Measurements from ENCODE around the gene OTOGL. TPM values are rescaled to one million over a fixed set of nuclear protein-coding genes. Genes with fewer than 3 reads are reported as not detected.

The OTOGL gene
- total RNA-seq, 2 experiments from 2014 or later = not detected

DNA sequence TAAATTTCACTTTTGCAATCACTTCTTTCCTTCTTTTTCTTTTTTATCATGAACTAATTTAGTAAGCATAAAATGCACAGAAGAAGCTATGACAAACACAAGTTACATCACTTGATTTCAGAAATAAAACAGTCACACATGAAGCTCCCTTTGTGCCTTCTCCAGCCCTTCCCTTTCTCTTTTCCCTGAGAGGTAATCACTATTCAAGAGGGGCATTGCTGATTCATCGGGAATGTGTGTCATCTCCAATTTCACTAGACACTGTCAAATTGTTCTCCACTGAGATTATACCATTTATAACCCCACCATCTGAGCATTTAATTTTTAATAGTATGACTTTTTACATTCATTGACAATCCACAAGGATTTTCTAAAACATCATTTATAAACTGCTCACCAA lies 253.1 kb downstream of the OTOGL start:
- CTCF ChIA-PET = no interaction called here
- Mint-ChIP-seq H3K27ac (no peak overlapping the region), H3K4me1 (no peaks in the 10 kb centered on the region), H3K9me3 (peaks cover 2% of the 10 kb centered on the region), H3K36me3 (ENCODE audit: low read depth) (no peaks in the 10 kb centered on the region), H3K27me3 (no peaks in the 10 kb centered on the region), H3K4me3 (no peak overlapping the region)
- POLR2A ChIA-PET = no interaction called here
- DNase-seq = no peak

GRCh38 chr12:80353254-80353653 lies 253.9 kb downstream of the OTOGL start:
- no peaks in the 10 kb centered on the region for H3K4me1 Mint-ChIP-seq
- no peak for DNase-seq
- H3K4me3 Mint-ChIP-seq = no peak overlapping the region
- POLR2A ChIA-PET = no interaction called here
- no peaks in the 10 kb centered on the region for H3K36me3 Mint-ChIP-seq (ENCODE audit: low read depth)
- CTCF ChIA-PET = no interaction called here
- H3K27me3 Mint-ChIP-seq = no peaks in the 10 kb centered on the region
- H3K27ac Mint-ChIP-seq = no peak overlapping the region
- H3K9me3 Mint-ChIP-seq = no peaks in the 10 kb centered on the region

DNA sequence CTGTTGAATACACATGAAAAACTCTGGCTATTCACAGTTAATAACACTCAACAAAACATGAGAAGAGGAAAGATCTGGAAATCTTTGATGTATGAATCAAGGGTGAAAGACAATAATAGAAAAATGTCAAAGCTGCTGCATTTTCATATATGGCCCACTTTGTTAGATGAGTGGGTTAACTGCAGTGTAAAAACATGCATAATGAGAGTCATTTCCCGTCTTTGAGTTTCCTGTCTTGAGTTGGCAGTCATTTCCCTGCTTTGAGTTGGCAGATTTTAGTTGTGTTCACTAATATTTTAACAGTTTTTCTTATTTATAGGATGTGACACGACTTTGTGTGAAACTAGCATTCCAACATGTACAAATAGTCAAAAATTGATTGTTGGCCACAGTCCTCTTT lies 256.8 kb downstream of the OTOGL start:
- no peaks in the 10 kb centered on the region for H3K4me1 Mint-ChIP-seq
- no peak for DNase-seq
- no peaks in the 10 kb centered on the region for H3K36me3 Mint-ChIP-seq (ENCODE audit: low read depth)
- ChIA-PET CTCF (no interaction called here), POLR2A (no interaction called here)
- H3K27ac Mint-ChIP-seq = no peak overlapping the region
- H3K4me3 Mint-ChIP-seq = no peak overlapping the region
- H3K27me3 Mint-ChIP-seq = no peaks in the 10 kb centered on the region
- H3K9me3 Mint-ChIP-seq = no peaks in the 10 kb centered on the region

- CTCF ChIA-PET = no interaction called here
- Mint-ChIP-seq H3K36me3 (ENCODE audit: low read depth) (no peaks in the 10 kb centered on the region), H3K27me3 (no peaks in the 10 kb centered on the region)
These were observed 260.4 kb downstream of the OTOGL start for GRCh38 chr12:80359703-80360102.

DNA sequence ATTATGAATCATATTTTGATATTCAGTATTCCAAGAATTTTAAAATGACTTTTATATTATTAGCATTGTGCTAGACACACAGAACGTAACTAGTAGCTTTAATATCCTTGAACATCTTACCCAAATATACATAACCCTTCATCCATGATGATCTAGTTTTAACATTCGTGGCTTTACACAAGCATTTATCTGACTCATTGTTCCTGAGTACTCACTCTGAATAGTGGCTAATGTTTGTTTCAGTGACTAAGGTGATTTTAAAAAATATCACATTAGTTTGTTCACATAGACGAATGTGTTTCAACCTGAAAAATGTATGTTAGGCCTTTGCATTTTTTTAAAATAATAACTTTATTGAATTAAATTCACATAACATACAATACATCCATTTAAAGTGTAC lies 264.7 kb downstream of the OTOGL start:
- no peak overlapping the region for H3K27ac Mint-ChIP-seq
- H3K4me1 Mint-ChIP-seq = no peaks in the 10 kb centered on the region
- H3K4me3 Mint-ChIP-seq = no peak overlapping the region
- DNase-seq = no peak
- ChIA-PET CTCF (no interaction called here), POLR2A (no interaction called here)
- no peaks in the 10 kb centered on the region for H3K36me3 Mint-ChIP-seq (ENCODE audit: low read depth)
- H3K27me3 Mint-ChIP-seq = no peaks in the 10 kb centered on the region
- no peaks in the 10 kb centered on the region for H3K9me3 Mint-ChIP-seq

More at GRCh38 chr12:80359703-80360102, 260.4 kb downstream of the OTOGL start:
- H3K4me1 Mint-ChIP-seq = no peaks in the 10 kb centered on the region
- H3K27ac Mint-ChIP-seq = no peak overlapping the region
- POLR2A ChIA-PET = no interaction called here
- no peak for DNase-seq
- no peak overlapping the region for H3K4me3 Mint-ChIP-seq
- H3K9me3 Mint-ChIP-seq = no peaks in the 10 kb centered on the region

- Mint-ChIP-seq H3K27me3 (no peaks in the 10 kb centered on the region), H3K27ac (no peak overlapping the region), H3K9me3 (no peaks in the 10 kb centered on the region), H3K36me3 (ENCODE audit: low read depth) (no peaks in the 10 kb centered on the region), H3K4me1 (no peaks in the 10 kb centered on the region), H3K4me3 (no peak overlapping the region)
- POLR2A ChIA-PET = no interaction called here
- DNase-seq = no peak
- CTCF ChIA-PET = no interaction called here
These were observed 274.3 kb downstream of the OTOGL start for GRCh38 chr12:80373666-80374065.

- Mint-ChIP-seq H3K9me3 (no peaks in the 10 kb centered on the region), H3K4me3 (no peak overlapping the region), H3K36me3 (ENCODE audit: low read depth) (no peaks in the 10 kb centered on the region), H3K4me1 (no peaks in the 10 kb centered on the region), H3K27me3 (no peaks in the 10 kb centered on the region), H3K27ac (no peak overlapping the region)
- no peak for DNase-seq
- POLR2A ChIA-PET = no interaction called here
- CTCF ChIA-PET = no interaction called here
These were observed 275.3 kb downstream of the OTOGL start for GRCh38 chr12:80374615-80375014.

GRCh38 chr12:80377140-80377794 lies 277.9 kb downstream of the OTOGL start:
- H3K27me3 Mint-ChIP-seq = no peaks in the 10 kb centered on the region
- no peaks in the 10 kb centered on the region for H3K9me3 Mint-ChIP-seq
- no peak overlapping the region for H3K4me3 Mint-ChIP-seq
- POLR2A ChIA-PET = no interaction called here
- no peaks in the 10 kb centered on the region for H3K4me1 Mint-ChIP-seq
- H3K36me3 Mint-ChIP-seq (ENCODE audit: low read depth) = no peaks in the 10 kb centered on the region
- no peak overlapping the region for H3K27ac Mint-ChIP-seq
- no peak for DNase-seq
- CTCF ChIA-PET = no interaction called here

GRCh38 chr12:80381121-80381520 lies 281.8 kb downstream of the OTOGL start:
- no peak overlapping the region for H3K27ac Mint-ChIP-seq
- CTCF ChIA-PET = no interaction called here
- H3K36me3 Mint-ChIP-seq (ENCODE audit: low read depth) = no peaks in the 10 kb centered on the region
- H3K27me3 Mint-ChIP-seq = no peaks in the 10 kb centered on the region
- no peak for DNase-seq
- H3K4me3 Mint-ChIP-seq = no peak overlapping the region
- POLR2A ChIA-PET = no interaction called here
- peaks cover 3% of the 10 kb centered on the region for H3K9me3 Mint-ChIP-seq
- no peaks in the 10 kb centered on the region for H3K4me1 Mint-ChIP-seq

- Mint-ChIP-seq H3K27ac (no peak overlapping the region), H3K4me1 (no peaks in the 10 kb centered on the region), H3K4me3 (no peak overlapping the region), H3K36me3 (ENCODE audit: low read depth) (no peaks in the 10 kb centered on the region), H3K27me3 (no peaks in the 10 kb centered on the region), H3K9me3 (peaks cover 3% of the 10 kb centered on the region)
- ChIA-PET POLR2A (no interaction called here), CTCF (no interaction called here)
- no peak for DNase-seq
These were observed 282.9 kb downstream of the OTOGL start for GRCh38 chr12:80382254-80382653.

GRCh38 chr12:80400571-80400991 lies 301.2 kb downstream of the OTOGL start:
- Mint-ChIP-seq H3K27ac (no peak overlapping the region), H3K4me3 (no peak overlapping the region), H3K4me1 (no peaks in the 10 kb centered on the region), H3K9me3 (peaks cover 7% of the 10 kb centered on the region), H3K27me3 (peaks cover 3% of the 10 kb centered on the region), H3K36me3 (ENCODE audit: low read depth) (no peaks in the 10 kb centered on the region)
- CTCF ChIA-PET = no interaction called here
- no peak for DNase-seq
- POLR2A ChIA-PET = no interaction called here

DNA sequence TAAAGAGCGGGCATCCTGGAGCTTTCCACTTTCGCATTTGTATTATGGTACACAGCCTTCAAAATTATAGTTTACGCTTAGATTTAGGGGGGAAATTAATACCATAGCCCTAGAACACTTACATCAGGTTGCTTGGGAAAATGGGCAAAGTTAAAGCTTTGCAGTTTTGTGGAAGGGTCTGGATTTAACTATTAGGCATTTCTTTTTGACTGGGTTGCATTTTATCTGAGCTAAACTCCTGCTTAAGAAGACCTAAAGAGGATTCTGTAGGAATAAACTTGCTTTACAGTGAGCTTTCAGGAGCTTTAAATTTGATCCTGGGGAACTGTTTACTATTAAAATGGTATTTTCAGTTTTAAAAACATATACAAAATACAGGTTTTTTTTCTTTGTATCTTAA lies 301.9 kb downstream of the OTOGL start:
- Mint-ChIP-seq H3K36me3 (ENCODE audit: low read depth) (no peaks in the 10 kb centered on the region), H3K27ac (no peak overlapping the region), H3K4me1 (no peaks in the 10 kb centered on the region), H3K27me3 (peaks cover 3% of the 10 kb centered on the region), H3K4me3 (no peak overlapping the region), H3K9me3 (peaks cover 7% of the 10 kb centered on the region)
- no peak for DNase-seq
- POLR2A ChIA-PET = no interaction called here
- CTCF ChIA-PET = no interaction called here

DNA sequence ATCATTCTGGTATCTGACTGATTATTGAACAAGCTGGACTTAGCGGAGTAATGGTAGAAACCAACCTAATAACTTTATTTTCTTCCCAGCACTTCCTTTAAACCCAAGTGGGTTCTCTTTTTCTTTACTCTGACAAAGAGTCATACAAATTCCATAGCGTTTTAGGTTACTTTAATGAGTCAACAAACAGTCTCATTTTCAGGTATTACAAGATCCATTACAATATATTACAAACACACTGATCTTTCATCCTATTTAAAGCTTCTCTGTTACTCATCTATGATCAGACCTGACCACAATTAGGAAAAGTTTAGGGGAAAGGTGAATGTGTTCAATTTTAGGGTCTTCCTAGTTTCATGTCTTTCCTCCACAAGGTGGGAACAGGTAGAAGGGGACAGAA lies 305.3 kb downstream of the OTOGL start:
- POLR2A ChIA-PET = no interaction called here
- Mint-ChIP-seq H3K27ac (no peak overlapping the region), H3K36me3 (ENCODE audit: low read depth) (no peaks in the 10 kb centered on the region), H3K9me3 (peaks cover 4% of the 10 kb centered on the region), H3K4me1 (no peaks in the 10 kb centered on the region), H3K4me3 (no peak overlapping the region), H3K27me3 (peaks cover 3% of the 10 kb centered on the region)
- no peak for DNase-seq
- CTCF ChIA-PET = no interaction called here

- H3K36me3 Mint-ChIP-seq (ENCODE audit: low read depth) = no peaks in the 10 kb centered on the region
- H3K27ac Mint-ChIP-seq = no peak overlapping the region
- no peaks in the 10 kb centered on the region for H3K9me3 Mint-ChIP-seq
- H3K4me3 Mint-ChIP-seq = no peak overlapping the region
- ChIA-PET CTCF (no interaction called here), POLR2A (no interaction called here)
- no peak for DNase-seq
- H3K4me1 Mint-ChIP-seq = no peaks in the 10 kb centered on the region
- no peaks in the 10 kb centered on the region for H3K27me3 Mint-ChIP-seq
These were observed 306.9 kb downstream of the OTOGL start for GRCh38 chr12:80406253-80406652.

DNA sequence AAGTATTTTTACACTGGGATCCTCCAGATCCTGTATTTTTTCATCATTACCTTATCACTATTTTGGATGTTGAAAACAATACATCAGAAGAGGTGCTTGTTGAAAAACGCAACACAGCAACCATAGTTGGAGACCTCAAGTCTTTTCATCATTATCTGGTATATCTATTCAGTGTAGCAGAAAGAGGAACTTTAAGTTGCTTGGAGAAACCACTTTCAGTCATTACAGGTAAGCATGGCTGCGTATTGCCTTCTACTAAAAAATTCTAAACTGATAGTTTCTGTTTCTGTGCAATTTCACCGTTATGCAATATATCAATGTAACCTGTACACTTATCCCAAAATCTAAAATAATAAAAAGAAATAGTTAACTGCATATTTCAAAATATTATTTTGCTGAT lies 312.4 kb downstream of the OTOGL start:
- CTCF ChIA-PET = no interaction called here
- no peaks in the 10 kb centered on the region for H3K27me3 Mint-ChIP-seq
- POLR2A ChIA-PET = no interaction called here
- no peaks in the 10 kb centered on the region for H3K4me1 Mint-ChIP-seq
- H3K4me3 Mint-ChIP-seq = no peak overlapping the region
- H3K9me3 Mint-ChIP-seq = no peaks in the 10 kb centered on the region
- H3K36me3 Mint-ChIP-seq (ENCODE audit: low read depth) = no peaks in the 10 kb centered on the region
- H3K27ac Mint-ChIP-seq = no peak overlapping the region
- no peak for DNase-seq

Data from activated CD4-positive, alpha-beta memory T cell treated with anti-CD3 and anti-CD28 coated beads, Interleukin-2, amount 10 ng/mL, durations not matched to agents 7 days and 5 days (primary cell).